ENCODE measurements around the gene C2CD2.

The C2CD2 gene

GRCh38 chr21:41940431-41940830 lies 13.4 kb downstream of the C2CD2 start:
- TF ChIP-seq, protein P1, sequence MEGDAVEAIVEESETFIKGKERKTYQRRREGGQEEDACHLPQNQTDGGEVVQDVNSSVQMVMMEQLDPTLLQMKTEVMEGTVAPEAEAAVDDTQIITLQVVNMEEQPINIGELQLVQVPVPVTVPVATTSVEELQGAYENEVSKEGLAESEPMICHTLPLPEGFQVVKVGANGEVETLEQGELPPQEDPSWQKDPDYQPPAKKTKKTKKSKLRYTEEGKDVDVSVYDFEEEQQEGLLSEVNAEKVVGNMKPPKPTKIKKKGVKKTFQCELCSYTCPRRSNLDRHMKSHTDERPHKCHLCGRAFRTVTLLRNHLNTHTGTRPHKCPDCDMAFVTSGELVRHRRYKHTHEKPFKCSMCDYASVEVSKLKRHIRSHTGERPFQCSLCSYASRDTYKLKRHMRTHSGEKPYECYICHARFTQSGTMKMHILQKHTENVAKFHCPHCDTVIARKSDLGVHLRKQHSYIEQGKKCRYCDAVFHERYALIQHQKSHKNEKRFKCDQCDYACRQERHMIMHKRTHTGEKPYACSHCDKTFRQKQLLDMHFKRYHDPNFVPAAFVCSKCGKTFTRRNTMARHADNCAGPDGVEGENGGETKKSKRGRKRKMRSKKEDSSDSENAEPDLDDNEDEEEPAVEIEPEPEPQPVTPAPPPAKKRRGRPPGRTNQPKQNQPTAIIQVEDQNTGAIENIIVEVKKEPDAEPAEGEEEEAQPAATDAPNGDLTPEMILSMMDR (IDR thresholded peaks at IDR 0.05; ENCODE audit: low read depth, low read length), result no peak

DNA sequence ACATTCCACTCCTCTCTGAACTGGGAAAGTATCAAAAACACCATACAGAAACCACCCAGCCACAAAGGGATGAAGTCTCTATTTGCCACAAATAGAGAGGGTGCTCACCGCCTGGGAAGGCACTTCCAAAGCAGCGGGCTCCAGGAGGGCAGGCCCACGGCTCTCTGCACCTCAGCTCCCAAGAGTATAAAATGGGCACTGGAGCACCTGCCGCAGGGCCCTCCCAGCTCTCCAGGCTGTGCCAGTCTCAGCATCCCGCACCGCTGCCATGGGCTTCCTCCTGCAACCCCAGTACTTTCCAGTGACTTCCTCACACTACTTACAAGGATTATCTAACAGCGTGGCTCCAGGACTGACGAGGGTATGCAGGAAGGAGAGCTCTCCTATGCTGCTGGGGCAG lies 14.4 kb downstream of the C2CD2 start:
- TF ChIP-seq, protein P1 (IDR thresholded peaks at IDR 0.05; ENCODE audit: low read depth, low read length), result no peak
- H3K4me3 ChIP-seq (ENCODE audit: low read depth, low read length), result no peak overlapping the region

More at GRCh38 chr21:41940431-41940830, 13.4 kb downstream of the C2CD2 start:
- H3K4me3 ChIP-seq (ENCODE audit: low read depth, low read length), result no peak overlapping the region

- TF ChIP-seq, protein P1 (IDR thresholded peaks at IDR 0.05; ENCODE audit: low read depth, low read length), result peak; percentile 41
- peak overlapping the region; percentile 8; the same call in 1 of the 2 replicates for H3K4me3 ChIP-seq (ENCODE audit: low read depth, low read length)
Observed at GRCh38 chr21:41933313-41934079, 20.3 kb downstream of the C2CD2 start.

DNA sequence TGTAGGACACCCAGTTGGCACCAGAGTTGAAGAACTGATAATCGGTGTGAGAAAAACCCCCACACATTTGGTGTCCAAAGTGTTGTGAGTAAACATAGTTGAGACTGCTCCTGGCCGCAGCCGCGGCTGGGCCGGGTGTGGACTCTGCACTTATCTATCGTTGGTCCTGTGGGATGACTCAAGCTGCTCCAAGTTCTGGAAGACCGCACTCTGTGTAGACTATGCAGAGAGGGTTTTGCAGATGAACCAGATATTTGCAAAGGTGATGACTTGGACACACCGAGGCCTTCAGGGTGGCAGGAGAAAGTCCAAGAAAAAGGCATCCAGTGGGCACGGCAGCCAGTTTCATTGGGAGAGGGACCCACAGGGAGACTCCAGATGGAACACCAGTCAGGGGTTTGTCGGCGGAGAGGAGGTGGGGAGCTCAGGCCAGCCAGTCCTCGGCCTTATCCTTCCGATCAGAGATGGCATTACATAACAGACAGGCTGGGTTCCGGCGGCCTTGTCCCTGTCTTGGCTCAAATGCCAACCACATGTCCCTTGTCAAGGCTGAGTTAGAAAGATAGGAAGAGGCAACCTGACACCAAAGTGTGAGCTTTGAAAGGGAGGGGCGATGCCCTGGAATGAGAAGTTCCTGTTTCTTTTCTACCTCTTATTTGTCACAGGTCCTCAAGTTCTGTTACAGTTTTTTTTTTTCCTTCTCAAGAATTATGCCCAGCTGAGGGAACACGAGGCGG lies 21.1 kb downstream of the C2CD2 start:
- peak overlapping the region; percentile 31 for H3K4me3 ChIP-seq (ENCODE audit: low read depth, low read length)
- TF ChIP-seq, protein P1 (IDR thresholded peaks at IDR 0.05; ENCODE audit: low read depth, low read length), result no peak

DNA sequence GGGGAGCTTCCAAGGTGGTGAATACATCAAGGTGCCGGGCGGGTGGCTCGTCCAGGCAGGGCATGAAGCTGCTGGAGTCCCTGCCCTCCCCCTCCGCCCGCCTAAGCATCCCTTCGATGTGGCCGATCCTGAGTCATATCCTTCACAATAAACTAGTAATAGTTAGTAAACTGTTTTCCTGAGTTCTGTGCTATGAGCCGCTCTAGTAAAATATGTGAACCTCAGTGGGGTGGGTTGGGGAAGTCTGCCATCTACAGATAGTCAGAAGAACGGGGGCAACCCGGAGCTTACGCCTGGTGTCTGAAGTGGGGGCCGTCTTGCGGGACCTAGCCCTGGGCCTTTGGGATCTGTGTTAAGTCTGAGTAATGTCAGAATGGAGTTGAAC lies 21.6 kb downstream of the C2CD2 start:
- TF ChIP-seq, protein P1 (IDR thresholded peaks at IDR 0.05; ENCODE audit: low read depth, low read length), result peak; percentile 44; the same call in 1 of the 2 replicates
- peak overlapping the region; percentile 31 for H3K4me3 ChIP-seq (ENCODE audit: low read depth, low read length)

- H3K4me3 ChIP-seq (ENCODE audit: low read depth, low read length), result no peak overlapping the region
- TF ChIP-seq, protein P1 (IDR thresholded peaks at IDR 0.05; ENCODE audit: low read depth, low read length), result no peak
Observed at GRCh38 chr21:41931041-41931451, 22.8 kb downstream of the C2CD2 start.

- no peak overlapping the region for H3K4me3 ChIP-seq (ENCODE audit: low read depth, low read length)
- TF ChIP-seq, protein P1 (IDR thresholded peaks at IDR 0.05; ENCODE audit: low read depth, low read length), result no peak
Observed at GRCh38 chr21:41929248-41929647, 24.6 kb downstream of the C2CD2 start.

Measured in WI38 (cell line).